Spleen (tissue), 11 donors: ENCODE results near the gene LDLRAD4. TPM values are rescaled to one million over a fixed set of nuclear protein-coding genes. Genes with fewer than 3 reads are reported as not detected.

Source experiments
- DNase-seq: peaks from one replicate; pipeline ENCODE4 v3.0.0-alpha.2; 2020
- H3K27ac ChIP-seq, 8 donors: fragments of 200-600 bp; sonication (generic) in 7 of 8; 1 replicate in 4 of 8; 2 replicates in 4 of 8; pipeline versions ENCODE4 v1.5.0 to v1.8.0; 2016 to 2021; ENCODE audit warnings: inconsistent platforms in 4 of 8, mild to moderate bottlenecking in 4 of 8, moderate library complexity in 1 of 8
- H3K27me3 ChIP-seq, 7 donors: fragments of 200-600 bp; sonication (generic) in 6 of 7; replicated peaks in 1 of 7; 1 replicate in 4 of 7; 2 replicates in 3 of 7; pipeline versions ENCODE4 v1.5.0 to v1.8.0; 2016 to 2021; ENCODE audit warnings: inconsistent platforms in 3 of 7, mild to moderate bottlenecking in 1 of 7
- H3K36me3 ChIP-seq, 6 donors: fragments of 200-600 bp; sonication (generic) in 5 of 6; 1 replicate in 4 of 6; 2 replicates in 2 of 6; pipeline versions ENCODE4 v1.5.0 to v1.8.0; 2016 to 2021; ENCODE audit warnings: inconsistent platforms in 2 of 6
- H3K4me1 ChIP-seq, 6 donors: fragments of 200-600 bp; sonication (generic) in 5 of 6; 1 replicate in 3 of 6; 2 replicates in 3 of 6; pipeline versions ENCODE4 v1.5.0 to v1.8.0; 2016 to 2021; ENCODE audit warnings: inconsistent platforms in 3 of 6
- H3K4me3 ChIP-seq, 8 donors: fragments of 200-600 bp; sonication (generic) in 7 of 8; 1 replicate in 4 of 8; 2 replicates in 4 of 8; pipeline versions ENCODE4 v1.5.0 to v1.8.0; 2016 to 2021; ENCODE audit warnings: inconsistent platforms in 4 of 8, mild to moderate bottlenecking in 4 of 8, moderate library complexity in 2 of 8
- H3K9me3 ChIP-seq, 8 donors: fragments of 200-600 bp; sonication (generic) in 7 of 8; 1 replicate in 4 of 8; 2 replicates in 4 of 8; pipeline versions ENCODE4 v1.5.0 to v1.8.0; 2016 to 2021; ENCODE audit warnings: inconsistent platforms in 4 of 8
- CTCF ChIP-seq, 11 experiments: fragments of 200-600 bp in 7 of 11; fragments of 450-650 bp in 4 of 11; sonication (generic) in 4 of 11; IDR thresholded peaks in 8 of 11; conservative IDR thresholded peaks in 3 of 11; 1 replicate in 7 of 11; 2 replicates in 4 of 11; pipeline versions ENCODE4 v1.4.0 to v1.8.0; 2016 to 2021; ENCODE audit warnings: antibody characterized with exemption in 11 of 11, inconsistent platforms in 4 of 11, mild to moderate bottlenecking in 1 of 11
- POLR2A ChIP-seq, 3 donors: fragments of 450-650 bp; IDR thresholded peaks; one replicate each; pipeline ENCODE4 v1.5.1; 2017; ENCODE audit warnings: antibody characterized with exemption in 3 of 3, mild to moderate bottlenecking in 1 of 3
- POLR2AphosphoS5 ChIP-seq, 3 donors: sonication (generic); formaldehyde crosslinking; IDR thresholded peaks; one replicate each; pipeline ENCODE4 v1.5.1; 2017; ENCODE audit warnings: antibody characterized with exemption in 3 of 3
- WGBS, 5 donors: extraction: QIAGEN DNeasy Blood & Tissue Kit in 3 of 5; methylation state at CpG; one replicate each; pipeline versions ENCODE4 v1.1.5 to v1.1.7; 2013 to 2018; 5-methylcytosine and 5-hydroxymethylcytosine counted together
- intact Hi-C: fragments of 100-400 bp; cut with DNase I; formaldehyde crosslinking; loops from one replicate; pipeline ENCODE4 v1.15.0; 2023; ENCODE audit warnings: low total_unique reads
- polyA plus RNA-seq, 3 donors: library from polyadenylated mRNA; stranded (reverse); fragments of 200-250 nt; gene quantifications; one replicate each; pipeline ENCODE4 v1.2.1, GENCODE V29; 2013
- total RNA-seq, 7 donors: library from RNA; depleted of rRNA in 3 of 7; stranded (reverse); fragments of >200 nt in 3 of 7; fragmentation: NEBNext Ultra II Directional in 4 of 7; extraction: Animal tissue kit (Norgen Biotek cat#: 25700) in 4 of 7; gene quantifications; one replicate each; pipeline versions ENCODE4 v1.1.0 to v1.2.1, GENCODE V29; 2016 to 2021
- donor health status: healthy with polysubstance abuse.
- donor health status: DM: no; HTN: no; CAD: no; lungs with moderate emphysema.
- donor health status: DM: no; HTN: no; CAD: no.
- donor health status: Bipolar disorder and iron deficiency.
- donor health status: healthy.
- donor health status: DM: no; HTN: no; CAD: no.
- donor health status: DM: yes; HTN: yes; CAD: no.

Gene LDLRAD4
- total and polyA plus RNA-seq, 10 donors, result 4.5 to 80.8 (median 46.4) TPM

GRCh38 chr18:13640266-13640860 lies 421.8 kb downstream of the LDLRAD4 start:
- H3K4me1 ChIP-seq, result peaks cover 0 to 21% (median 2%) of the 10 kb centered on the region in 6 donors
- peaks cover 0 to 12% (median 8%) of the 10 kb centered on the region in 6 donors for H3K36me3 ChIP-seq
- no peak overlapping the region for H3K4me3 ChIP-seq
- H3K27ac ChIP-seq, result no peak overlapping the region
- TF ChIP-seq POLR2A (IDR thresholded peaks at IDR 0.05) (no peak), POLR2AphosphoS5 (IDR thresholded peaks at IDR 0.05) (no peak), CTCF (IDR thresholded peaks at IDR 0.05 in 8 of 11, conservative IDR thresholded peaks at IDR 0.05 in 3 of 11) (no peak)
- intact Hi-C loops, result no loop called here
- no peak for DNase-seq
- peaks cover 0 to 10% (median 0%) of the 10 kb centered on the region in 7 donors for H3K27me3 ChIP-seq
- H3K9me3 ChIP-seq, result no peaks in the 10 kb centered on the region
- WGBS, 5 donors, result 81 to 88% (median 83%) methylated on average over 10 of the region's 10 CpGs

- Histone ChIP-seq H3K4me1 (peaks cover 0 to 21% (median 2%) of the 10 kb centered on the region in 6 donors), H3K27me3 (peaks cover 0 to 10% (median 0%) of the 10 kb centered on the region in 7 donors), H3K36me3 (peaks cover 0 to 26% (median 11%) of the 10 kb centered on the region in 6 donors), H3K9me3 (no peaks in the 10 kb centered on the region), H3K4me3 (peak overlapping the region in 7 of 8 donors; percentile 12 to 57 (median 19)), H3K27ac (peak overlapping the region in 6 of 8 donors; percentile 26 to 54 (median 34))
- no peak for DNase-seq
- peak in 1 of 3 donors; percentile 18 for TF ChIP-seq POLR2AphosphoS5 (IDR thresholded peaks at IDR 0.05)
- no peak for TF ChIP-seq POLR2A (IDR thresholded peaks at IDR 0.05)
- 27 to 58% (median 39%) methylated on average over 53 to 84 of the region's 84 CpGs for WGBS, 5 donors
- intact Hi-C loops, result no loop called here
Observed at GRCh38 chr18:13641551-13642439, 423.2 kb downstream of the LDLRAD4 start.

GRCh38 chr18:13642440-13642827 lies 423.9 kb downstream of the LDLRAD4 start:
- Histone ChIP-seq H3K27me3 (peaks cover 0 to 10% (median 0%) of the 10 kb centered on the region in 7 donors), H3K36me3 (peaks cover 0 to 32% (median 11%) of the 10 kb centered on the region in 6 donors), H3K9me3 (no peaks in the 10 kb centered on the region), H3K27ac (peak overlapping the region in 1 of 8 donors; percentile 36), H3K4me1 (peaks cover 0 to 21% (median 2%) of the 10 kb centered on the region in 6 donors), H3K4me3 (no peak overlapping the region)
- 88 to 93% (median 92%) methylated on average over 15 of the region's 15 CpGs for WGBS, 5 donors
- TF ChIP-seq POLR2AphosphoS5 (IDR thresholded peaks at IDR 0.05), result no peak
- TF ChIP-seq CTCF (IDR thresholded peaks at IDR 0.05 in 8 of 11, conservative IDR thresholded peaks at IDR 0.05 in 3 of 11), result no peak
- no peak for TF ChIP-seq POLR2A (IDR thresholded peaks at IDR 0.05)
- intact Hi-C loops, result no loop called here
- no peak for DNase-seq

GRCh38 chr18:13643261-13643751 lies 424.7 kb downstream of the LDLRAD4 start:
- intact Hi-C loops, result no loop called here
- TF ChIP-seq POLR2AphosphoS5 (IDR thresholded peaks at IDR 0.05), result no peak
- WGBS, 5 donors, result 81 to 89% (median 84%) methylated on average over 10 to 16 of the region's 16 CpGs
- Histone ChIP-seq H3K27ac (no peak overlapping the region), H3K9me3 (no peaks in the 10 kb centered on the region), H3K27me3 (peaks cover 0 to 10% (median 0%) of the 10 kb centered on the region in 7 donors), H3K4me3 (no peak overlapping the region), H3K4me1 (peaks cover 0 to 21% (median 2%) of the 10 kb centered on the region in 6 donors), H3K36me3 (peaks cover 0 to 39% (median 11%) of the 10 kb centered on the region in 6 donors)
- no peak for DNase-seq
